Retinal pigment epithelial cell (primary cell): Measurements from ENCODE around the gene FAM114A2.

Experiments
- DNase-seq: peaks from one replicate; pipeline ENCODE4 v3.0.0-alpha.2; 2010; ENCODE audit warnings: low read depth
- H3K4me3 ChIP-seq: 2 replicates; pipeline ENCODE4 v1.5.1; 2011; ENCODE audit warnings: mild to moderate bottlenecking, low read length, control low read depth, moderate library complexity
- TF ChIP-seq, protein P1 (sequence below): conservative IDR thresholded peaks from 2 replicates; pipeline ENCODE4 v1.5.1; 2011; ENCODE audit warnings: low read depth, low read length, control low read depth, inconsistent platforms

FAM114A2 gene

GRCh38 chr5:153952893-153953292 is 85.8 kb downstream of the FAM114A2 start:
- DNase-seq = no peak
- no peak overlapping the region for H3K4me3 ChIP-seq
- TF ChIP-seq, protein P1, sequence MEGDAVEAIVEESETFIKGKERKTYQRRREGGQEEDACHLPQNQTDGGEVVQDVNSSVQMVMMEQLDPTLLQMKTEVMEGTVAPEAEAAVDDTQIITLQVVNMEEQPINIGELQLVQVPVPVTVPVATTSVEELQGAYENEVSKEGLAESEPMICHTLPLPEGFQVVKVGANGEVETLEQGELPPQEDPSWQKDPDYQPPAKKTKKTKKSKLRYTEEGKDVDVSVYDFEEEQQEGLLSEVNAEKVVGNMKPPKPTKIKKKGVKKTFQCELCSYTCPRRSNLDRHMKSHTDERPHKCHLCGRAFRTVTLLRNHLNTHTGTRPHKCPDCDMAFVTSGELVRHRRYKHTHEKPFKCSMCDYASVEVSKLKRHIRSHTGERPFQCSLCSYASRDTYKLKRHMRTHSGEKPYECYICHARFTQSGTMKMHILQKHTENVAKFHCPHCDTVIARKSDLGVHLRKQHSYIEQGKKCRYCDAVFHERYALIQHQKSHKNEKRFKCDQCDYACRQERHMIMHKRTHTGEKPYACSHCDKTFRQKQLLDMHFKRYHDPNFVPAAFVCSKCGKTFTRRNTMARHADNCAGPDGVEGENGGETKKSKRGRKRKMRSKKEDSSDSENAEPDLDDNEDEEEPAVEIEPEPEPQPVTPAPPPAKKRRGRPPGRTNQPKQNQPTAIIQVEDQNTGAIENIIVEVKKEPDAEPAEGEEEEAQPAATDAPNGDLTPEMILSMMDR = no peak

- TF ChIP-seq, protein P1 = no peak
- no peak overlapping the region for H3K4me3 ChIP-seq
- no peak for DNase-seq
Observed at GRCh38 chr5:153952057-153952456, 86.7 kb downstream of the FAM114A2 start.

DNA sequence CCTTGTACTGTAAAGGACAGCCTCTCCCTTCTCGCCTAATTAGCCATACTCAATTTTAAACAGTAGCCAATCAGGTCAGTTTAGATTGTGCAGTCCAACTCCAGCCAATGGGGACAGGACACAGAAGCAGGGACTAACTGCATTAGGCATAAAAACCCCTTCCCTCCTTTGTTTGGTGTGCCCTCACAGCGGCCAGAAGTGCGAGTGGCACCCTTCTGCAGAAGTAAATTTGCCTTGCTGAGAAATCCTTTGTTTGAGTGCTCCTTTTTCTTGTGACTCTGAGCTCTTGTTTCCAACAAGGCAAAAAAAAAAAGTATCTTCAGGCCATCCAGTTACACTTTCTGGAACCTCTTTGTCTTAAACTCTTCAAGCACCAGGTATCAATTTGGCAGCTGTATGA is 97.4 kb downstream of the FAM114A2 start:
- DNase-seq = no peak
- no peak overlapping the region for H3K4me3 ChIP-seq
- TF ChIP-seq, protein P1 = no peak
